GM10248 (cell line): ENCODE measurements around the gene KCNT2.
"Not testable (repeated sequence)": the region's sequence is repeated elsewhere in the genome, so short reads cannot be mapped to it uniquely, and the experiment has no call there.

Source experiments
- CTCF ChIA-PET: fragments of 300-600 bp; sonication (Branson Sonifier 250); formaldehyde crosslinking; extraction: SDS; loops from one replicate; lab custom pipeline; 2021; ENCODE audit warnings: antibody characterized with exemption; lab: Yijun Ruan, JAX
- POLR2A ChIA-PET: fragments of 350-650 bp; sonication (Branson Sonifier 250); formaldehyde crosslinking; extraction: SDS; loops from one replicate; lab custom pipeline; 2020; ENCODE audit warnings: antibody characterized with exemption; lab: Yijun Ruan, JAX
- DNase-seq: peaks from one replicate; pipeline ENCODE4 v3.0.0; 2012; ENCODE audit errors: extremely low spot score
- TF ChIP-seq, protein P1 (sequence below): IDR thresholded peaks from 2 replicates; pipeline ENCODE4 v1.5.1; 2012; ENCODE audit warnings: mild to moderate bottlenecking, low read depth; ENCODE audit errors: extremely low read depth, missing control alignments, control extremely low read depth

KCNT2 gene

DNA sequence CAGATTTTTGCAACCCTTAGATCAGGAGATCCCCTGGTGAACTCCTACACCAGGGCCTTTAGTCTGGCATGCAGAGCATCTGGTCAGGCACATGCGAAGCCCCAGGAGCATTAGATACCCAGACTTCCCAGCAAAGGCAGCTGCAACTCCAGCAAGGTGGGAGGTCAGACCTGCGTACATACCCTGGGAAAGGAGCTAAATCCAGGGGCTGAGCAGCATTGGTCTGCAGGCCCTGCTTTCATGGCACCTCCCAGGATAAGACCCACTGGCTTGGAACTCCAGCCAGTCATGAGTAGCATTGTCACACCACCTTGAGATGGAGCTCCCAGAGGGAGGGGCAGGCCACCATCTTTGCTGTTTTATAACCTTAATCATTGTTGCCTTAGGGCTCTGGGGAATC, 92.3 kb downstream of the KCNT2 start:
- no peak for DNase-seq
- TF ChIP-seq, protein P1, sequence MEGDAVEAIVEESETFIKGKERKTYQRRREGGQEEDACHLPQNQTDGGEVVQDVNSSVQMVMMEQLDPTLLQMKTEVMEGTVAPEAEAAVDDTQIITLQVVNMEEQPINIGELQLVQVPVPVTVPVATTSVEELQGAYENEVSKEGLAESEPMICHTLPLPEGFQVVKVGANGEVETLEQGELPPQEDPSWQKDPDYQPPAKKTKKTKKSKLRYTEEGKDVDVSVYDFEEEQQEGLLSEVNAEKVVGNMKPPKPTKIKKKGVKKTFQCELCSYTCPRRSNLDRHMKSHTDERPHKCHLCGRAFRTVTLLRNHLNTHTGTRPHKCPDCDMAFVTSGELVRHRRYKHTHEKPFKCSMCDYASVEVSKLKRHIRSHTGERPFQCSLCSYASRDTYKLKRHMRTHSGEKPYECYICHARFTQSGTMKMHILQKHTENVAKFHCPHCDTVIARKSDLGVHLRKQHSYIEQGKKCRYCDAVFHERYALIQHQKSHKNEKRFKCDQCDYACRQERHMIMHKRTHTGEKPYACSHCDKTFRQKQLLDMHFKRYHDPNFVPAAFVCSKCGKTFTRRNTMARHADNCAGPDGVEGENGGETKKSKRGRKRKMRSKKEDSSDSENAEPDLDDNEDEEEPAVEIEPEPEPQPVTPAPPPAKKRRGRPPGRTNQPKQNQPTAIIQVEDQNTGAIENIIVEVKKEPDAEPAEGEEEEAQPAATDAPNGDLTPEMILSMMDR, result no peak
- ChIA-PET POLR2A (no interaction called here), CTCF (interaction anchor here (1.0 to 1.2 kb wide), 3 partner anchors 9 to 39 kb away, joined by 3 read pairs; no protein-coding TSS in a partner anchor)

DNA sequence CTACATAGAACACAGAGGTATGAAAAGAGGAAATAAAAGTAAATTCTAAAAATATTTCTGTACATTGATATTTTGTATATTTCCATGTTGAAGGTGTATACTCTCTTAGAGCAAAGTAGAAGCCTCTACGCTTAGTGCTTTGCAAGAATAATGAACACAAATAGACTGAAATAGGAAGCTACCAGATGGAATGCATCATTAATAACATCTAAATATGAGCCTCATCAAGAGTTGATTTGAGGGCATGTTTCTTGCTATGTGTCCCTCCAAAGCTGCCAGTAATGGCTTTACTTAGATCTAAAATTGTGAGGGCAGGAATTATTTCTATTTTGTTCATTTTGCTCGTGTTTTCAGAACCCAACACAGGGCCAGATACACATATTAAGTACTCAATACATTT, 94.4 kb downstream of the KCNT2 start:
- DNase-seq, result no peak
- TF ChIP-seq, protein P1, result no peak
- ChIA-PET POLR2A (no interaction called here), CTCF (interaction anchor here (1.1 kb wide), 1 partner anchor 9 kb away, joined by 3 read pairs; no protein-coding TSS in a partner anchor)

DNA sequence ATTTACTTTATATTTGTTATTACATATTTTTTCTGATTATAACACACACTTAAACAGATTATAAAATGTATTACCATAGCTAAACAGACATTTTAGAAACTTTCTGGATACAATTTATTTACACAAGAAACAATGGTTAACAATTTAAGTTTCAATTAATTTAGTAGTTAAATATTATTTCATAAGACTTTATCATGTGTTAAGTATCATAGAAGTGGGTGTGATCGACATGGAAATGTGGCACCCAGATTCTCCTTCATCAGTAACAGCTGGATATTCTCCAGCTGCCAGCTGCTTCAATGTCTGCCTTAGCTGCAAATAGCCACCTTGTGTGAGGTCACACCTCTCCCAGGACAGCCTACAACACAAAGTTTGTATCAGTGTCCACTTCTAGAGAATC, 97.8 kb downstream of the KCNT2 start:
- POLR2A ChIA-PET, result no interaction called here

DNA sequence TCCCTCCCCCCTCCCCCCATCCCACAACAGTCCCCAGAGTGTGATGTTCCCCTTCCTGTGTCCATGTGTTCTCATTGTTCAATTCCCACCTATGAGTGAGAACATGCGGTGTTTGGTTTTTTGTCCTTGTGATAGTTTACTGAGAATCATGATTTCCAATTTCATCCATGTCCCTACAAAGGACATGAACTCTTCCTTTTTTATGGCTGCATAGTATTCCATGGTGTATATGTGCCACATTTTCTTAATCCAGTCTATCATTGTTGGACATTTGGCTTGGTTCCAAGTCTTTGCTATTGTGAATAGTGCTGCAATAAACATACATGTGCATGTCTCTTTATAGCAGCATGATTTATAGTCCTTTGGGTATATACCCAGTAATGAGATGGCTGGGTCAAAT, 104.0 kb downstream of the KCNT2 start:
- POLR2A ChIA-PET, DNase-seq, CTCF ChIA-PET: not testable (repeated sequence)

More for the DNA sequence above, 97.8 kb downstream of the KCNT2 start:
- TF ChIP-seq, protein P1, result no peak
- CTCF ChIA-PET, result interaction anchor here (0.7 to 1.5 kb wide), 2 partner anchors 10 to 20 kb away, joined by 3 to 5 read pairs; no protein-coding TSS in a partner anchor
- DNase-seq, result no peak

DNA sequence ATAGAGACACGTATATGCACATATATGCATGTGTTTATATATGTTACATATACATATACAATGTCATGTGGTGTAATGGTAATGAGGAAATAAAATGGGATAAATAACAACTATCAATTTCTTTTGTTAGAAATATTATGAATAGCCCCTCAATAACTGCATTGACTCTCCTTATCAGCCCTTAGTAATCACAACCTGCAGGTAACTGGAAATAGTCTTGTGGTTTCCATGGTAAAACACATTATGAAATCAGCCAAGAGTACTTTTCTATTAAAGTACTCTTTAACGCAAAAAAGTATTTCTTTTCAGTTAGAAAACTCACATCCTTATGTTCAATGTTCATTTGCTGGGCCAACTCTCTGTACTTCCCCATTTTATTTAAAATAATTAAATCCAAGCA, 105.8 kb downstream of the KCNT2 start:
- ChIA-PET POLR2A (no interaction called here), CTCF (no interaction called here)
- TF ChIP-seq, protein P1, result no peak
- no peak for DNase-seq

DNA sequence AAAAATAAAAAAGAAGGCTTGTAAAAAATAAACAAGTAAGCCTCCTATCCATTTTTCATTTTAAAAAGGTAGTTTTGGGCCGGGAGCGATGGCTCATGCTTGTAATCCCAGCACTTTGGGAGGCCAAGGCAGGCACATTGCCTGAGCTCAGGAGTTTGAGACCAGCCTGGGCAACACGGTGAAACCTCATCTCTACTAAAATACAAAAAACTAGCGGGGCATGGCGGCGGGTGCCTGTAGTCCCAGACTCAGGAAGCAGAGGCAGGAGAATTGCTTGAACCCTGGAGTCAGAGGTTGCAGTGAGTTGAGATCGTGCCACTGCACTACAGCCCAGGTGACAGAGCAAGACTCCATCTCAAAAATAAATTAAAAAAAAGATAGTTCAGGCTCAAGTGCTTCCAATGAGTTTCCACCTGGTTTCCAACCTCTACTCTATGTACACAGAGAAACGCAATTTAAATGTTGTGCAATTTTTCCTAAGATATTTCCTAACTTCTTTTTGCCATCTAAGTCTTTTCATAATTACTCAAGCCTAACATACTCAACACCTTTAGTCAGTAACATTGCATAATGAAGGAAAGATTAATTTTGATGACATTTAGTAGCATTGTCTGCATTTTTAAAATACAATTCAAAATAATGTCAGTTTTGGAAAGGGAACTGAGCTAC, 106.3 kb downstream of the KCNT2 start:
- POLR2A ChIA-PET, result no interaction called here
- no peak for DNase-seq
- TF ChIP-seq, protein P1, result no peak
- CTCF ChIA-PET, result no interaction called here

DNA sequence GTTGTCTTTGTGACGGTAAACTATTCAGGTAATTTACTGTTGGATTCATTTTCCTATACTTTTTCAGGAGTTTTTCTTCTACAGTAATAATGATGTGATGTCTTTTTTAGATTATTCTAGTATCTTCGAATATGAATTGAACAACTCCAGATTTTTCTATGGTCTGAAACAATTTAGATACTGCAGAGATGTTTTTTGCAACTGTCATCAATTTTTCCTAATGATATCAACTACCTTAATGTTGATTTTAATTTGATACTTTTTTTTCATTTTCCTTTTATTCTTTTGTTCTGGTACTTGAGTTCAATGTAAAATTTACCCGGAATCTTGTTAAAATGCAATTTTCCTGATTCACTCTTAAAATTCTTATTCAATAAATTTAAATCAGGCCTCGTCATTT, 110.4 kb downstream of the KCNT2 start:
- no peak for DNase-seq
- ChIA-PET POLR2A (no interaction called here), CTCF (no interaction called here)
- TF ChIP-seq, protein P1, result no peak
